Mucosa of descending colon (tissue), 3 donors: ENCODE data around the gene SCAF1. TPM values are rescaled to one million over a fixed set of nuclear protein-coding genes. Genes with fewer than 3 reads are reported as not detected.
A peak's percentile ranks its signal among the peaks of the same experiment; 100 is the strongest.
"Not testable (repeated sequence)": the region's sequence is repeated elsewhere in the genome, so short reads cannot be mapped to it uniquely, and the experiment has no call there.

ENCODE experiments used
- ATAC-seq: fragments of 200-7000 bp; cut with Tn5 transposase; one replicate; pipeline ENCODE4 v1.9.1; 2020; ENCODE audit warnings: mild to moderate bottlenecking, moderate library complexity
- DNase-seq, 3 donors: peaks; one replicate each; pipeline ENCODE4 v3.0.0-alpha.2; 2020
- H3K36me3 ChIP-seq: fragments of 200-600 bp; one replicate; pipeline ENCODE4 v1.8.0; 2021; ENCODE audit warnings: low read depth, mild to moderate bottlenecking
- H3K4me1 ChIP-seq: fragments of 200-600 bp; one replicate; pipeline ENCODE4 v1.8.0; 2021; ENCODE audit warnings: low read depth, mild to moderate bottlenecking
- H3K4me3 ChIP-seq: fragments of 200-600 bp; one replicate; pipeline ENCODE4 v1.8.0; 2021; ENCODE audit warnings: mild to moderate bottlenecking
- H3K9me3 ChIP-seq: fragments of 200-600 bp; one replicate; pipeline ENCODE4 v1.8.0; 2021; ENCODE audit warnings: mild to moderate bottlenecking
- intact Hi-C, 2 donors: fragments of 100-400 bp; cut with DNase I in 1 of 2; cut with micrococcal nuclease in 1 of 2; formaldehyde crosslinking; loops; one replicate each; pipeline versions ENCODE4 v1.11.0 to v1.11.1; 2022; cut with DNase I, micrococcal nuclease
- total RNA-seq, 3 donors: library from RNA; stranded (reverse); fragmentation: NEBNext Ultra II Directional in 2 of 3; extraction: Animal tissue kit (Norgen Biotek cat#: 25700) in 2 of 3; gene quantifications; one replicate each; pipeline versions ENCODE4 v1.2.1 to v1.2.4, GENCODE V29; 2021 to 2023
- TF ChIP-seq, protein P1 (sequence below): fragments of 200-600 bp; IDR thresholded peaks from one replicate; pipeline ENCODE4 v1.8.0; 2022; ENCODE audit warnings: antibody characterized with exemption, mild to moderate bottlenecking
- donor health status: DM: no; HTN: no; CAD: no; lungs with moderate emphysema.
- donor health status: DM: no; HTN: no; CAD: no.
- donor health status: DM: no; HTN: yes; CAD: no.

The SCAF1 gene
- total RNA-seq, 3 donors from 2014 or later, result 55.5 to 75.0 (median 56.1) TPM

GRCh38 chr19:49631610-49632192 is 10.3 kb upstream of the SCAF1 start:
- H3K9me3 ChIP-seq, result no peaks in the 10 kb centered on the region
- ATAC-seq (no peak), DNase-seq (no peak)
- TF ChIP-seq, protein P1, sequence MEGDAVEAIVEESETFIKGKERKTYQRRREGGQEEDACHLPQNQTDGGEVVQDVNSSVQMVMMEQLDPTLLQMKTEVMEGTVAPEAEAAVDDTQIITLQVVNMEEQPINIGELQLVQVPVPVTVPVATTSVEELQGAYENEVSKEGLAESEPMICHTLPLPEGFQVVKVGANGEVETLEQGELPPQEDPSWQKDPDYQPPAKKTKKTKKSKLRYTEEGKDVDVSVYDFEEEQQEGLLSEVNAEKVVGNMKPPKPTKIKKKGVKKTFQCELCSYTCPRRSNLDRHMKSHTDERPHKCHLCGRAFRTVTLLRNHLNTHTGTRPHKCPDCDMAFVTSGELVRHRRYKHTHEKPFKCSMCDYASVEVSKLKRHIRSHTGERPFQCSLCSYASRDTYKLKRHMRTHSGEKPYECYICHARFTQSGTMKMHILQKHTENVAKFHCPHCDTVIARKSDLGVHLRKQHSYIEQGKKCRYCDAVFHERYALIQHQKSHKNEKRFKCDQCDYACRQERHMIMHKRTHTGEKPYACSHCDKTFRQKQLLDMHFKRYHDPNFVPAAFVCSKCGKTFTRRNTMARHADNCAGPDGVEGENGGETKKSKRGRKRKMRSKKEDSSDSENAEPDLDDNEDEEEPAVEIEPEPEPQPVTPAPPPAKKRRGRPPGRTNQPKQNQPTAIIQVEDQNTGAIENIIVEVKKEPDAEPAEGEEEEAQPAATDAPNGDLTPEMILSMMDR, result no peak
- H3K4me3 ChIP-seq, result no peak overlapping the region
- intact Hi-C loops, result no loop called here
- H3K36me3 ChIP-seq, result no peaks in the 10 kb centered on the region
- no peaks in the 10 kb centered on the region for H3K4me1 ChIP-seq

DNA sequence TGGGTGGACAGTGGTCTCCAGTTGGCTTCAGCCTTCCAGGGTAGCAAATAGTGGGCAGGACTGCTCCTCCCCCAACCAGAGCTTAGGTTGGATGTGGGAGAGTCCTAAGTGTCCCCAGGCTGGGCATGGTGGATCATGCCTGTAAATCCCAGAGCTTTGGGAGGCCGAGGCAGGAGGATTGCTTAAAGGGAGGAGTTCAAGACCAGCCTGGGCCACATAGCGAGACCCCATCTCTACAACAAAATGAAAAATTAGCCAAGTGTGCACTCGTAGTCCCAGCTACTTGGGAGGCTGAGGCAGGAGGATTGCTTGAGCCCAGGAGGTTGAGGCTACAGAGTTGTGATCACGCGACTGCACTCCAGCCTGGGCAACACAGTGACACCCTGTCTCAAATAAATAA is 9.4 kb upstream of the SCAF1 start:
- Histone ChIP-seq H3K4me1 (no peaks in the 10 kb centered on the region), H3K9me3 (no peaks in the 10 kb centered on the region), H3K36me3 (no peaks in the 10 kb centered on the region), H3K4me3 (no peak overlapping the region)
- TF ChIP-seq, protein P1, result no peak
- DNase-seq, result no peak
- ATAC-seq, result no peak
- intact Hi-C loops, result no loop called here

DNA sequence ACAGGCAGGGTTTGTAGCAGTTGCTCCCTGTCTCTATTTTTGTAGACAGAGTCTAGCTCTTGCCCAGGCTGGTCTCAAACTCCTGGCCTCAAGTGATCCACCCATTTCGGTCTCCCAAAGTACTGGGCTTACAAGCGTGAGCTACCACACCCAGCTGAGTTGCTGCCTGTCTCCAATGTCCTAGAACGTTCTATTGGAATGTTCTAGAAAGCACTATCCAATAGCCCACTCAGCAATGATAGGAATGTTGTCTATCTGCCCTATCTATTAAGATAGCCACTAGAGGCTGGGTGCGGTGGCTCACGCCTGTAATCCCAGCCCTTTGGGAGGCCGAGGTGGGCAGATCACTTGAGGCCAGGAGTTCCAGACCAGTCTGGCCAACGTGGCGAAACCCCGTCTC is 8.7 kb upstream of the SCAF1 start:
- intact Hi-C loops, H3K4me3 ChIP-seq, H3K9me3 ChIP-seq, DNase-seq, ATAC-seq, H3K36me3 ChIP-seq, H3K4me1 ChIP-seq: not testable (repeated sequence)

GRCh38 chr19:49635530-49636232 is 6.3 kb upstream of the SCAF1 start:
- TF ChIP-seq, protein P1, result no peak
- H3K4me1 ChIP-seq, result peaks cover 19% of the 10 kb centered on the region
- DNase-seq (no peak), ATAC-seq (no peak)
- no peaks in the 10 kb centered on the region for H3K36me3 ChIP-seq
- H3K9me3 ChIP-seq, result no peaks in the 10 kb centered on the region
- intact Hi-C loops, result no loop called here
- H3K4me3 ChIP-seq, result no peak overlapping the region

- intact Hi-C loops, result no loop called here
- peaks cover 22% of the 10 kb centered on the region for H3K4me1 ChIP-seq
- no peak for ATAC-seq
- H3K4me3 ChIP-seq, result no peak overlapping the region
- no peaks in the 10 kb centered on the region for H3K36me3 ChIP-seq
- DNase-seq, result peak in 1 of 3 donors; percentile 39
- TF ChIP-seq, protein P1, result no peak
- H3K9me3 ChIP-seq, result no peaks in the 10 kb centered on the region
These were observed 5.6 kb upstream of the SCAF1 start for GRCh38 chr19:49636233-49636932.
